Measurements from ENCODE around the gene CCDC192.
"Not testable (repeated sequence)": the region's sequence is repeated elsewhere in the genome, so short reads cannot be mapped to it uniquely, and the experiment has no call there.

Gene CCDC192

GRCh38 chr5:127705120-127705892 is 2.1 kb downstream of the CCDC192 start:
- H2AFZ ChIP-seq (ENCODE audit: low read depth, low read length, severe bottlenecking), result no peak overlapping the region
- H3K27ac ChIP-seq (ENCODE audit: low read depth, low read length), result no peak overlapping the region

DNA sequence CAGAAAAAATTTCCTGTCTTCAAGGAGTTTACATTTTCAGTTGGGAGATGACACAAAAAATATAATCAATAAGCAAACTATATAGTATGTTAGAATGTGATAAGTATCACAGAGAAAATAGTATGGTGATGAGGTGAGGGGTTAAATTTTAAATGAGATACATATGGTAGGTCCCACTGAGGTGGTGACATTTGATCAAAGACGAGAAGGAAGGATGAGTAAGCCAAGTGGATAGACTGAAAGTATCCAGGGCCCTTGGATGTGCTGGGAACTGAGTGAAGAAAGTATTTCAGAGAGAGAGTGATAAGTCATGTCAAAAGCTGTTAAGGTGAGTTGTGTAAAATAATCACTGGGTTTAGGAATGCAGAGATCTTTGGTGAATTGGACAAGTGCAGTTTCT is 3.5 kb downstream of the CCDC192 start:
- H3K9ac ChIP-seq (ENCODE audit: low read length), result no peak overlapping the region
- no peaks in the 10 kb centered on the region for H3K79me2 ChIP-seq (ENCODE audit: insufficient read depth, low read length)
- H2AFZ ChIP-seq (ENCODE audit: low read depth, low read length, severe bottlenecking), result no peak overlapping the region
- no peaks in the 10 kb centered on the region for H3K27me3 ChIP-seq (ENCODE audit: low read length)
- H3K9me2 ChIP-seq (replicated peaks; ENCODE audit: insufficient read depth, low read length), result no peaks in the 10 kb centered on the region
- no peaks in the 10 kb centered on the region for H3F3A ChIP-seq (ENCODE audit: insufficient read depth)
- H3K4me3 ChIP-seq (ENCODE audit: insufficient read depth, low read length, poor library complexity, severe bottlenecking), result no peak overlapping the region
- no peaks in the 10 kb centered on the region for H4K20me1 ChIP-seq (ENCODE audit: low read depth, low read length)
- no peaks in the 10 kb centered on the region for H3K9me3 ChIP-seq (ENCODE audit: insufficient read depth, low read length)
- no peaks in the 10 kb centered on the region for H3K36me3 ChIP-seq (ENCODE audit: low read length)
- H3K27ac ChIP-seq (ENCODE audit: low read depth, low read length), result no peak overlapping the region
- no peak for TF ChIP-seq EZH2phosphoT487 (conservative IDR thresholded peaks at IDR 0.05; ENCODE audit: low read length)
- TF ChIP-seq, protein P1, sequence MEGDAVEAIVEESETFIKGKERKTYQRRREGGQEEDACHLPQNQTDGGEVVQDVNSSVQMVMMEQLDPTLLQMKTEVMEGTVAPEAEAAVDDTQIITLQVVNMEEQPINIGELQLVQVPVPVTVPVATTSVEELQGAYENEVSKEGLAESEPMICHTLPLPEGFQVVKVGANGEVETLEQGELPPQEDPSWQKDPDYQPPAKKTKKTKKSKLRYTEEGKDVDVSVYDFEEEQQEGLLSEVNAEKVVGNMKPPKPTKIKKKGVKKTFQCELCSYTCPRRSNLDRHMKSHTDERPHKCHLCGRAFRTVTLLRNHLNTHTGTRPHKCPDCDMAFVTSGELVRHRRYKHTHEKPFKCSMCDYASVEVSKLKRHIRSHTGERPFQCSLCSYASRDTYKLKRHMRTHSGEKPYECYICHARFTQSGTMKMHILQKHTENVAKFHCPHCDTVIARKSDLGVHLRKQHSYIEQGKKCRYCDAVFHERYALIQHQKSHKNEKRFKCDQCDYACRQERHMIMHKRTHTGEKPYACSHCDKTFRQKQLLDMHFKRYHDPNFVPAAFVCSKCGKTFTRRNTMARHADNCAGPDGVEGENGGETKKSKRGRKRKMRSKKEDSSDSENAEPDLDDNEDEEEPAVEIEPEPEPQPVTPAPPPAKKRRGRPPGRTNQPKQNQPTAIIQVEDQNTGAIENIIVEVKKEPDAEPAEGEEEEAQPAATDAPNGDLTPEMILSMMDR (IDR thresholded peaks at IDR 0.05; ENCODE audit: insufficient read depth, low read length, poor library complexity, severe bottlenecking), result no peak
- no peak overlapping the region for H3K4me2 ChIP-seq (ENCODE audit: low read depth, low read length, poor library complexity, severe bottlenecking)

More at GRCh38 chr5:127705120-127705892, 2.1 kb downstream of the CCDC192 start:
- Histone ChIP-seq H3K9me2 (replicated peaks; ENCODE audit: insufficient read depth, low read length) (no peaks in the 10 kb centered on the region), H3K9ac (ENCODE audit: low read length) (no peak overlapping the region), H3K4me3 (ENCODE audit: insufficient read depth, low read length, poor library complexity, severe bottlenecking) (no peak overlapping the region), H3K9me3 (ENCODE audit: insufficient read depth, low read length) (no peaks in the 10 kb centered on the region), H3K79me2 (ENCODE audit: insufficient read depth, low read length) (no peaks in the 10 kb centered on the region), H3K27me3 (ENCODE audit: low read length) (no peaks in the 10 kb centered on the region), H4K20me1 (ENCODE audit: low read depth, low read length) (no peaks in the 10 kb centered on the region), H3K4me2 (ENCODE audit: low read depth, low read length, poor library complexity, severe bottlenecking) (no peak overlapping the region), H3K36me3 (ENCODE audit: low read length) (no peaks in the 10 kb centered on the region), H3F3A (ENCODE audit: insufficient read depth) (no peaks in the 10 kb centered on the region)
- no peak for TF ChIP-seq EZH2phosphoT487 (conservative IDR thresholded peaks at IDR 0.05; ENCODE audit: low read length)
- TF ChIP-seq, protein P1 (IDR thresholded peaks at IDR 0.05; ENCODE audit: insufficient read depth, low read length, poor library complexity, severe bottlenecking), result no peak

- H3K27ac ChIP-seq (ENCODE audit: low read depth, low read length), result no peak overlapping the region
- no peaks in the 10 kb centered on the region for H3K27me3 ChIP-seq (ENCODE audit: low read length)
- no peaks in the 10 kb centered on the region for H3K36me3 ChIP-seq (ENCODE audit: low read length)
- no peak overlapping the region for H3K9ac ChIP-seq (ENCODE audit: low read length)
- no peak for TF ChIP-seq EZH2phosphoT487 (conservative IDR thresholded peaks at IDR 0.05; ENCODE audit: low read length)
- TF ChIP-seq, protein P1 (IDR thresholded peaks at IDR 0.05; ENCODE audit: insufficient read depth, low read length, poor library complexity, severe bottlenecking), result no peak
- H3K4me3 ChIP-seq (ENCODE audit: insufficient read depth, low read length, poor library complexity, severe bottlenecking), result no peak overlapping the region
- H3K4me2 ChIP-seq (ENCODE audit: low read depth, low read length, poor library complexity, severe bottlenecking), result no peak overlapping the region
- H3F3A ChIP-seq (ENCODE audit: insufficient read depth), result no peaks in the 10 kb centered on the region
- no peaks in the 10 kb centered on the region for H4K20me1 ChIP-seq (ENCODE audit: low read depth, low read length)
- no peaks in the 10 kb centered on the region for H3K9me3 ChIP-seq (ENCODE audit: insufficient read depth, low read length)
- no peak overlapping the region for H2AFZ ChIP-seq (ENCODE audit: low read depth, low read length, severe bottlenecking)
- H3K79me2 ChIP-seq (ENCODE audit: insufficient read depth, low read length), result no peaks in the 10 kb centered on the region
- H3K9me2 ChIP-seq (replicated peaks; ENCODE audit: insufficient read depth, low read length), result no peaks in the 10 kb centered on the region
Measured at GRCh38 chr5:127707209-127707608, 4.0 kb downstream of the CCDC192 start.

DNA sequence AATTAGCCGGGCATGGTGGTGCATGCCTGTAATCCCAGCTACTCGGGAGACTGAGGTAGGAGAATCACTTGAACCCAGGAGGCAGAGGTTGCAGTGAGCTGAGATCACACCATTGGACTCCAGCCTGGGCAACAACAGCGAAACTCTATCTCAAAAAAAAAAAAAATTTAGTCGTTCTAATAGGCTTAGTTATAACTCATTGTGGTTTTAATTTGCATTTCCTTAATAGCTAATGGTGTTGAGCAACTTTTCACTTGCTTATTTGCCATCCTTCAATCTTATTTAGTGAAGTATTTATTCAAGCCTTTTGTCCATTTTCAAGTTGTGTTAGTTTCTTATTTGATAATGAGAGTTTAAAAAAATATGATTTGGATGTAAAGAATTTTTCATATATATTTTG is 9.9 kb downstream of the CCDC192 start:
- H3K4me2 ChIP-seq (ENCODE audit: low read depth, low read length, poor library complexity, severe bottlenecking); H3K9me2 ChIP-seq (replicated peaks; ENCODE audit: insufficient read depth, low read length); H3K79me2 ChIP-seq (ENCODE audit: insufficient read depth, low read length); H4K20me1 ChIP-seq (ENCODE audit: low read depth, low read length); H3K9ac ChIP-seq (ENCODE audit: low read length); H2AFZ ChIP-seq (ENCODE audit: low read depth, low read length, severe bottlenecking); H3K4me3 ChIP-seq (ENCODE audit: insufficient read depth, low read length, poor library complexity, severe bottlenecking); H3K27ac ChIP-seq (ENCODE audit: low read depth, low read length); H3K27me3 ChIP-seq (ENCODE audit: low read length); H3K36me3 ChIP-seq (ENCODE audit: low read length); H3F3A ChIP-seq (ENCODE audit: insufficient read depth); H3K9me3 ChIP-seq (ENCODE audit: insufficient read depth, low read length): not testable (repeated sequence)

Data from SU-DHL-6 (cell line).